ENCODE data around the gene BCL2L12.
A peak's percentile ranks its signal among the peaks of the same experiment; 100 is the strongest.
"Not testable (repeated sequence)": the region's sequence is repeated elsewhere in the genome, so short reads cannot be mapped to it uniquely, and the experiment has no call there.

The BCL2L12 gene
- 6.4 reads per million, percentile 24 among the genes with 10 or more reads in this experiment for total RNA-seq

- DNase-seq, result peak; percentile 100
These were observed at the start of gene BCL2L12, which contains the start of gene IRF3 for GRCh38 chr19:49665351-49666119. Gene BCL2L12, plus strand, starts transcription at chr19:49665933. Its CDS starts 760 bp downstream, at chr19:49666693. Gene IRF3, minus strand, starts transcription at chr19:49665857. Its CDS starts 1,019 bp downstream, at chr19:49664838.

GRCh38 chr19:49616532-49616931 lies 49.2 kb upstream of the BCL2L12 start:
- no peak for DNase-seq

GRCh38 chr19:49616945-49617344 lies 48.8 kb upstream of the BCL2L12 start:
- DNase-seq, result no peak

GRCh38 chr19:49617860-49618259 lies 47.9 kb upstream of the BCL2L12 start:
- not testable (repeated sequence) for DNase-seq

- no peak for DNase-seq
These were observed 40.5 kb upstream of the BCL2L12 start for GRCh38 chr19:49624967-49625910.

- no peak for DNase-seq
These were observed 39.5 kb upstream of the BCL2L12 start for GRCh38 chr19:49626226-49626625.

GRCh38 chr19:49629659-49630058 lies 36.1 kb upstream of the BCL2L12 start:
- no peak for DNase-seq

- DNase-seq, result no peak
These were observed 34.6 kb upstream of the BCL2L12 start for GRCh38 chr19:49631014-49631588.

GRCh38 chr19:49631610-49632192 lies 34.0 kb upstream of the BCL2L12 start:
- DNase-seq, result no peak

- DNase-seq, result no peak
These were observed 33.2 kb upstream of the BCL2L12 start for GRCh38 chr19:49632576-49632975.

- DNase-seq, result not testable (repeated sequence)
These were observed 32.5 kb upstream of the BCL2L12 start for GRCh38 chr19:49633273-49633672.

GRCh38 chr19:49635530-49636232 lies 30.1 kb upstream of the BCL2L12 start:
- DNase-seq, result no peak

GRCh38 chr19:49636233-49636932 lies 29.4 kb upstream of the BCL2L12 start:
- DNase-seq, result no peak

GRCh38 chr19:49637821-49638738 lies 27.7 kb upstream of the BCL2L12 start:
- no peak for DNase-seq

- DNase-seq, result no peak
These were observed 26.2 kb upstream of the BCL2L12 start for GRCh38 chr19:49639401-49640112.

GRCh38 chr19:49640113-49640898 lies 25.4 kb upstream of the BCL2L12 start, which contains the start of gene RRAS:
Gene RRAS, minus strand, starts transcription at chr19:49640143. Its CDS starts 45 bp downstream, at chr19:49640098.
- peak; percentile 100 for DNase-seq

GRCh38 chr19:49641688-49642491 lies 23.8 kb upstream of the BCL2L12 start, which contains the start of gene SCAF1:
Gene SCAF1, plus strand, starts transcription at chr19:49642209. Its CDS starts 2,818 bp downstream, at chr19:49645027.
- DNase-seq, result peak; percentile 97

Measured in effector CD4-positive, alpha-beta T cell (primary cell).